T follicular helper cell (primary cell): ENCODE measurements around the gene SMARCA4.
A peak's percentile ranks its signal among the peaks of the same experiment; 100 is the strongest.
"Not testable (repeated sequence)": the region's sequence is repeated elsewhere in the genome, so short reads cannot be mapped to it uniquely, and the experiment has no call there.

Source experiments
- DNase-seq: peaks from one replicate; pipeline ENCODE4 v3.0.0-alpha.2; 2020; ENCODE audit warnings: low read depth

Gene SMARCA4

DNA sequence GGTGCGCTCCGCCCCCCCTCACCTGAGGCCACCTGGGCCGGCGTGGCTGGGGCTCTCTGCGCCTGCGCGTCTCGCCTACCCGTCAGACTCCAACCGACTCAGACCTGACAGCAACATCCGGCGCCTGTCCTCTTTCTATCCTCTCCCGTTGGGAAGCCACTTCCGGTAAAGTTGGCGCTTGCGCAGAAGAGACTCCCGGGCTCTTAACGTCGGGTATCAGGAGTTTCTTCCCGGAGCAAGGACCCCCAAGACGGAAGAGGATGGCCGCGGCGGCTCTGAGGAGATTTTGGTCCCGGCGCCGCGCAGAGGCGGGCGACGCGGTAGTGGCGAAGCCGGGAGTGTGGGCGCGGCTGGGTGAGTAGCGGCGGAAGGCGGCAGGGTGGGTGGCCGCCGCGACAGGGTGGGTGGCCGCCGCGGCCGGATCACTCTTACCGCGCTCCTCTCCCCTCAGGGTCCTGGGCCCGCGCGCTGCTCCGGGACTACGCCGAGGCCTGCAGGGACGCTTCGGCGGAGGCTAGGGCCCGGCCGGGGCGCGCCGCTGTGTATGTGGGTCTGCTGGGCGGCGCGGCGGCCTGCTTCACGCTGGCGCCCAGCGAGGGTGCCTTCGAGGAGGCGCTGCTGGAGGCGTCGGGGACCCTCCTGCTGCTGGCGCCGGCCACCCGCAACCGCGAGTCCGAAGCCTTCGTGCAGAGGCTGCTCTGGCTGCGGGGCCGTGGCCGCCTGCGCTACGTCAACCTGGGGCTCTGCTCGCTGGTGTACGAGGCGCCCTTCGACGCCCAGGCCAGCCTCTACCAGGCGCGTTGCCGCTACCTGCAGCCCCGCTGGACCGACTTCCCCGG lies 32.0 kb upstream of the SMARCA4 start, which contains the start of the genes TIMM29 and YIPF2:
Gene TIMM29 (plus strand): TSS at position 249 of the 839 bp plus-strand sequence. CDS start 12 bp downstream, at position 261.
Gene YIPF2 (minus strand): TSS at position 77 of the 839 bp plus-strand sequence. CDS start 229 bp downstream, outside the sequence.
- DNase-seq, result peak; percentile 89

DNA sequence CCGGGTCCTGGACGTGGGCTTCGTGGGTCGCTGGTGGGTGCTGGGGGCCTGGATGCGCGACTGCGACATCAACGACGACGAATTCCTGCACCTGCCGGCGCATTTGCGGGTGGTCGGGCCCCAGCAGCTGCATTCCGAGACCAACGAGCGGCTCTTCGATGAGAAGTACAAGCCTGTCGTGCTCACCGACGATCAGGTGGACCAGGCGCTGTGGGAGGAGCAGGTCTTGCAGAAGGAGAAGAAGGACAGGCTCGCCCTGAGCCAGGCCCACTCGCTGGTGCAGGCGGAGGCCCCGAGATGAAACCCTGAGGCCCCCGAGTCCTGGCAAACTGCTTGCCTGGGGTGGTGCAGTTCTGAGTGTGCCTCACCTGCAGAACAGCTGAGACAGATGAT lies 31.4 kb upstream of the SMARCA4 start:
- DNase-seq, result no peak

DNA sequence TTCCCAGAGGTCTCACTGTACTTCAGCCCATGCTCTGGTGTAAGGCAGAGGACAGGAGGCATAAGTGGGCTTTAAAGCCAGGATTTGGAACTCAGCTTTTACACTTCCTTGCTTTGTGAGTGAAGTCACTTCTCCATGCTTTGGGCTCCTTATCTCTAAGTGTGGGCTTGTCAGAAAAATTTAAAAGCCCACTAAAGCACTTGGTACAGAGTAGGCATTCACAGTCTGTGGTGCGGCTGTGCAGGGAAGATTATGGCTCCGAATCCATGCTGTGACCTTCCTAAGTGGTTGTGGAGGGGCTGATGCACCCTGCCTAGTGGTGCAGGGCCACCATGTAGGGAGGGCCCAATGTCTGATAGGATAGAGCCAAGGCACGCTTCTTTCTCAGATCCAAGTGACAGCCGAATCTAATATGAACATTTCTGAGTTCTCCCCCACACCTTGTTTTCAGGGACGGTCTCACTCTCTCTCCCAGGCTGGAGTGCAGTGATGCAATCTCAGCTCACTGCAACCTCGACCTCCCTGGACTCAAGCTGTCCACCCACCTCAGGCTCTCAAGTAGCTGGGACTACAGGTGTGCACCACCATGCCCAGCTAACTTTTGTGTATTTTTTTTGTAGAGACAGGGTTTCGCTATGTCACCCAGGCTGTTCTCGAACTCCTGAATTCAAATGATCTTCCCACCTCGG lies 25.3 kb upstream of the SMARCA4 start:
- DNase-seq, result no peak

DNA sequence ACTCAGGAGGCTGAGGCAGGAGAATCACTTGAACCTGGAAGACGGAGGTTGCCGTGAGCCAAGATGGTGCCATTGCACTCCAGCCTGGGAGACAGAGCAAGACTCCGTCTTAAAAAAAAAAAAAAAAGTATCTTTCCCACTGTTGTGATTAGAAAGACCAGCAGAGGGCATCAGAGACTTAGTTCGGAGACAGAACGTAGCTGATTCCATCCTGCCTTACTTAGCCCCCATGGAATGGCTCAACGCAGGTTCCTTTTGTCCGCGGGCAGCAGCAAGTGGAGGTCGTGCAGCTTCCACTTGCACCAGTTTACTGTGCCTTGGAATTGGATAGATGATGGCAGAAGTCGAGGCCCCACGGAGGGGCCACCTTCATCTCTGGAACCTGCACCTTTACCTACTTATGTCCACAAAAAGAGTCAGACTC lies 24.2 kb upstream of the SMARCA4 start:
- no peak for DNase-seq

DNA sequence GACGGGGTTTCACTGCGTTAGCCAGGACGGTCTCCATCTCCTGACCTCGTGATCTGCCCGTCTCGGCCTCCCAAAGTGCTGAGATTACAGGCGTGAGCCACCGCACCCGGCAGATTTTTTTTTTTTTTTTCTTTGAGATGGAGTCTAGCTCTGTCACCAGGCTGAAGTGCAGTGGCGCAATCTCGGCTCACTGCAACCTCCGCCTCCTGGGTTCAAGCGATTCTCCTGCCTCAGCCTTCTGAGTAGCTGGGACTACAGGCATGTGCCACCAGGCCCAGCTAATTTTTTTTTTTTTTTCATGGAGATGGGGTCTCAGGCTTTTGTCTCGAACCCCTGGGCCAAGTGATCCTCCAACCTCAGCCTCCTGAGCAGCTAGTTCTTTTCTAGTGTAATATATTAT lies 19.2 kb upstream of the SMARCA4 start:
- not testable (repeated sequence) for DNase-seq

DNA sequence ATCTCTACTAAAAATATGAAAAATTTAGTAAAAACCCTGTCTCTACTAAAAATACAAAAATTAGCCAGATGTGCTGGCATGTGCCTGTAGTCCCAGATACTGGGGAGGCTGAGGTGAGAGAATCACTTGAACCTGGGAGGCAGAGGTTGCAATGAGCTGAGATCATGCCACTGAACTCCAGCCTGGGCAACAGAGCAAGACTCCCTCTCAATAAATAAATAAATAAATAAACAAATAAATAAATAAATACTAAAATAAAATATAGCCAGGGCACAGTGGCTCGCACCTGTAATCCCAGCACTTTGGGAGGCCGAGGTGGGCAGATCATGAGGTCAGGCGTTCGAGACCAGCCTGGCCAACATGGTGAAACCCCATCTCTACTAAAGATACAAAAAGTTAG lies 17.4 kb upstream of the SMARCA4 start:
- DNase-seq, result not testable (repeated sequence)

DNA sequence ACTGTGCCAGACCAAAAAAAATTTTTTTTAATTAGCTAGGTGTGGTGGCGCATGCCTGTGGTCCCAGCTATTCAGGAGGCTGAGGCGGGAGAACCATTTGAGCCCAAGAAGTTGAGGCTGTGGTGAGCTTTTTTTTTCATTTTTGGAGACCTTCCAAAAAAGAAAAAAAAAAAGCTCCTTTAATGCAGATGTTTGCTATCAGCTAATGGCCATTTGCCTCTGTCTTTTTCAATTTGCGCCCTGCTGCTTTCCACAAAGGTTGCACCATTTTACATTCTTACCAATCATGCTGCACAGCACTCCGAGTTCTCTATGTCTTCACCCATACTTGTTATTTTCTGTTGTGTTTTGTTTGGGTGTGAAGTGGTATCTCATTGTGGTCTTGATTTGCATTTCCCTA lies 15.6 kb upstream of the SMARCA4 start:
- DNase-seq, result no peak

DNA sequence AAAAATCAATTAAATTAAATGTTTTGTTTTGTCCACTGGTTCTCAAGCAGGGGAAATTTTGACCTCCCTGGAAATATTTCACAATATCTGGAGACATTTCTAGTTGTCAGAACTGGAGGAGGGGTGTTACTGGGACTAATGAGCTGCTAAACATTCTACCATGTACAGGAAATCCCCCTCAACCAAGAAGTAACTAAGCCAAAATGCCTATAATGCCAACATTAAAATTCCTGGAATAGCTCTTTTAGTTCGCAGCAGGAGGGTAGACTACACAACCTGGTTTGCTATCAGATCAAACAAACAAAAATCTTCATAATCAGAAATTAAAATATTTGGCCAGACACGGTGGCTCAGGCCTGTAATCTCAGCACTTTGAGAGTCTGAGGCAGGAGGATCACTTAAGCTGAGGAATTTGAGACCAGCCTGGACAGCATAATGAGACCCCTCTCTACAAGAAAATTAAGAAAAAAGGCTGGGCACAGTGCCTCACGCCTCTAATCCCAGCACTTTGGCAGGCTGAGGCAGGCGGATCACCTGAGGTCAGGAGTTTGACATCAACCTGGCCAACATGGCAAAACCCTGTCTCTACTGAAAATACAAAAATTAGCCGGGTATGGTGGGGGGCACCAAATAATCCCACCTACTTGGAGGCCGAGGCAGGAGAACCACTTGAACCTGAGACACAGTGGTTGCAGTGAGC lies 13.7 kb upstream of the SMARCA4 start:
- no peak for DNase-seq

DNA sequence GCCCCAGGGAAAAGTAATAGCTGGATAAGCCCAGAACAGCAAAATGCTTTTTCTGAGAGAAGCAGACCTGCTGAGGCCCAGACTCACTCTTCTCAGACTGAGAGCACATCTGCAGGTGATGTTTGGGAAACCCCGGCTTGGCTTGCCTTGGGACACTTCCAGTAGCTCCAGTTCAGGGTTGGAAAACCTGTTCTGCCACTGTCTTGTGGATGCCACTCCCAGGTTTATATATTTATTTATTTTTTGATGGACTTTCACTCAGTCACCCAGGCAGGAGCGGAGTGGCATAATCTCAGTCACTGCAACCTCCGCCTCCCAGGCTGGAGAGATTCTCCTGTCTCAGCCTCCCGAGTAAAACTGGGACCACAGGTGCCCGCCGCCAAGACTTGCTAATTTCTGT lies 8.0 kb upstream of the SMARCA4 start:
- no peak for DNase-seq

DNA sequence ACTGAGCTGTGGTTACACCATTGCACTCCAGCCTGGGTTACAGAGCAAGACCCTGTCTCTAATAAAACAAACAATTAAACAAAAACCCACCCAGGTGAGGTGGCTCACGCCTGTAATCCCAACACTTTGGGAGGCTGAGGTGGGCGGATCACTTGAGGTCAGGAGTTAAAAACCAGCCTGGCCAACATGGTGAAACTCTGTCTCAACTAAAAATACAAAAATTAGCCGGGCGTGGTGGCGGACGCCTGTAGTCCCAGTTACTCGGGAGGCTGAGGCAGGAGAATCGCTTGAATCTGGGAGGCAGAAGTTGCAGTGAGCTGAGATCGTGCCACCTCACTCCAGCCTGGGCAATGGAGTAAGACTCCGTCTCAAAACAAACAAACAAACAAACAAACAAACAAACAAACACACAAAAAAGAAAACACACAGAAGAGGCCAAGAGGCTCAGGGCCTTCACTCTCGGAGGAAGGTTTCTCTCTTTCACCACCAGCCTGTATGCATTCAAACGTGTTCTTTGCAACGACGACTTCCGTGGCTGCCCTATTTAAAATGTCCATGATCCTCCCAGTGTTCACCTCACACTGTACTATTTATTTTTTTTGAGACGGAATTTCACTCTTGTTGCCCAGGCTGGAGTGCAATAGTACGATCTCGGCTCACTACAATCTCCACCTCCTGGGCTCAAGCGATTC lies 1.4 kb upstream of the SMARCA4 start:
- DNase-seq, result not testable (repeated sequence)

DNA sequence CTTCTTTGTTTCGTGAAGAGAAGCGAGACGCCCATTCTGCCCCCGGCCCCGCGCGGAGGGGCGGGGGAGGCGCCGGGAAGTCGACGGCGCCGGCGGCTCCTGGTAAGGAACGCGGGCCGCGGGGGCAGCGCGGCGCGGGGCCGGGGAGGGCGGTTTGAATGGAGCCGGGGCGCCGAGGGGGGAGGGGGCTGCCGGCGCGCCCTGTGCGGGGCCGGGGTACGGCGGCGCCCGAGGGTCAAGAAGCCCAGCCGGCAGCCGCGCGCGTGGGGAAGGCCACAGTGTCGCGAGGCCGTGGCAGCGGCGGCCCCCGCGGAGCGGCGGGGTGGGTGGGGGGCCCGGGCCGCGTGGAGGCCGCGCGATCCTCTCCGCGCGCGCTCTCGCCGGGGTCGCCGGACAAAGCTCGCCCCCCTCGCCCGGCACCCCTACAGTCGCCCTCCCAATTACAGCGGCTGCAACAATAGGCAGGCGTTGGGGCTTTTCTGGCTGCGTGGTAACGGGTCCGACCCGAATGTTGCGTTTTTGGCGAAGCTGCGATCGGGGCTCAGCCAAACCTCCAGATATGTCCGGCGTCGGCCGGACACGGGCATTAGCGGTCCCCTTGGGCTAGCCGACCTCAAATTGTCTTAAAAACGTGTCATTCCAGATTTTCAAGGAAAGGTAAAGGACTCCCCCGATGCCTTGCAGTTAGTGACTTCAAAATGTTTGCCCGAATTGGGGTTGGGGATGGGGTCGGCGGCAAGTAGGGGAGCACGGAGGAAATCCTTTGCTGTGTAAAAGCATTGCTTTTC lies 437 bp downstream of the SMARCA4 start:
- no peak for DNase-seq

DNA sequence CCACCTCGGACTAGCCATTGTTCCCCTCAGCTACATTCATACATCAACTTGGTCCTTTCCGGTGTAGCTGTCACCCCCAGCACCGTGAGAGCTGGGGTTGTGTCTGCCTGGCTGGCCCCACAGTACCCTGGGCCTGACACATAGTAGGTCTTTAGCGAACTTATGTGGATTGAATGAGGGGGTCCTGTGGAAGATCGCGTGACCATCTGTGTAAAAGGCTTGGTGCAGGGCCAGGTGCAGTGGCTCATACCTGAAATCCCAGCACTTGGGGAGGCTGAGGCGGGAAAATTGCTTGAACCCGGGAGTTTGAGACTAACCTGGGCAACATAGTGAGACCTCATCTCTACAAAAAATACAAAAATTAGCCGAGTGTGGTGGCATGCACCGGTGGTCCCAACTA lies 2.0 kb downstream of the SMARCA4 start:
- no peak for DNase-seq

DNA sequence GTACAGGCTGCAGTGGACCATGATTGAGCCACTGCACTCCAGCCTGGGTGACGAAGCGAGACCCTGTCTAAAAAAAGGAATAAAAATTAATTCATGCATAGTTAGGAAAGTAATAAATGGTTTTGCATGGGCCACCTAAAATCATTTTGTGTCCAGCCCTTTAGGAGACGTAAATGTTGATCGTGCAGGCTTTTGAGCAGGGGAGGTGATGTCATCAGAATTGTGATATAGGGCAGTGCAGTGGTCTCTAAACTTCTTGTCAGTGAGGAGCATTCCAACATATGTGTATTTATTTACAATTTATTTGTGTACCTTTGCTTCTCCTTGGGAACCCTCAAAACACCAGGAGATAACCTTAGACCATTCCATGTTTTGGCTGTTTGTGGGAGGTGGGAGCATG lies 3.0 kb downstream of the SMARCA4 start:
- no peak for DNase-seq

DNA sequence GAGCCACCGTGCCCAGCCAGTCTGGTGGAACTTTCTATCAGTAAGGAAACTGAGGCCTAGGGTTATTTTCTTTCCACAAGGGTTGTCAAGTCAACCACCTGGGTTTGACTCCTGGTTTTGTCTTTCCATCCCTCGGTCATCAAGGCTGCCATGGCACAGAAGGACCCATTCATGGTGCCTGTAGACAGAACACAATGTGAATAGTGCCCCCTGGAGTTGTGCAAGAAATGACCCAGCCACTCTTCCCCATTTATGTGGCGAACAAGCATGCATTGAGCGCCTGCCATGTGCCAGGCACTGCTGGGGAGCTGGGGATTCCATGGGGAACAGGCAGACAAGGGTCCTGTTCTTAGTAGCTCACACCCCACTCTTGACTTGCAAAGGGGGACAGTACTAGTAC lies 4.1 kb downstream of the SMARCA4 start:
- no peak for DNase-seq

DNA sequence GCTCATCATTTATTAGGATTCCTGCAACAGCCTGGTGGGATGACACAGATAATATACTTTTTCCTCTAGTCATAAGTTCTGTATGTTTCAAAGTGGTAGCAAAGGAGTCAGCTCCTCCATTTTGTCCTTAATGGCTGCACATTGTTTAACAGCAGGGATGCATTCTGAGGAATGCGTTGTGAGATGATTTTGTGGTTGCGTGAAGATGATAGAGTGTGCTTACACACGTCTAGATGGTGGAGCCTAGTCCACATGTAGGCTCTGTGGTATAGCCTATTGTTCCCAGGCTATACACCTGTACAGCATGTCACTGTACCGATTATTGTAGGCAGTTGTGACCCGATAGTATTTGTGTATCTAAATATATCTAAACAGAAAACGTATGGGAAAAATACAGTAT lies 4.6 kb downstream of the SMARCA4 start:
- DNase-seq, result no peak

DNA sequence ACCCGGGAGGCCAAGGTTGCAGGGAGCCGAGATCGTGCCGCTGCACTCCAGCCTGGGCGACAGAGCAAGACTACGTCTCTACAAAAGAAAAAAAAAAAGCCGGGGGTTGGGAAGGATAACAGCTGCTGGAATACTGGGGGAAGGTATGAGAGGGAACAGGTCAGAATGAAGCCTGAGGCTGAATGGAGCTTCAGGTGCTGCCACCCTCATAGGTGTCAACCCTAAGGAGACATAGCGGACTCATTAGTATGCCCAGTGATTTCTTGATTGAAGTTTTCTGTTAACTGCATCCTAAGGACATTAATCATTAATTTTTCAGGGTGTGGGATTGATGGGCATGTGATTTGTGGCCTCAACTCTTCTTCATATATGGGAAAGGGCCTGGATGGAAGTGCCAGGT lies 6.0 kb downstream of the SMARCA4 start:
- no peak for DNase-seq

DNA sequence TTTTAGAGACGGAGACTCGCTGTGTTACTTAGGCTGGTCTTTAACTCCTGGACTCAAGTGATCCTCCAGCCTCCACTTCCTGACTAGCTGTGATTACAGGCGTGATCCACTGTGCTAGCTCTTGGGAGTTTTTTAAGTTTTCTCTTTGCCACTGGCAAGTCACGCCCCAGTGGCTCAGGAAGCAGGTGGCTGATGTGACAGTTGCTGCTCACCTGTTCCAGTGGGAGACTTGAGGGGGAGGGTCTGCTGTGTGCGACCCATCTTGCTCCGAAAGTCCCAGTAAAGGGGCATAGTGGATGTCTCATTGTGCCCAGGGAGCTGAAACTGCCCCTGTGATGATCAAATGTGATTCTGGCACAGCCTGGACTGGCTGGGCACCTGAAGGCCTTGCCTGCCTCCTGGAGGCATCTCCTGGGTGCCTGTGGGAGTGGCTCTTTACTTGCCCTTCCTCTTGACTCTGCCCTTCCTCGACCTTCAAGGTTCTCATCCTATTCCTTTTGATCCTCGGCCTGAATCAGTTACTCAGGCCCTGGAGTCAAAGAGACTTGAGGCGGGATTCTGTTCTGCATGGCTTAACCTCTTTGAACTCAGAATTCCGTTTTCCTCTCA lies 7.8 kb downstream of the SMARCA4 start:
- no peak for DNase-seq

DNA sequence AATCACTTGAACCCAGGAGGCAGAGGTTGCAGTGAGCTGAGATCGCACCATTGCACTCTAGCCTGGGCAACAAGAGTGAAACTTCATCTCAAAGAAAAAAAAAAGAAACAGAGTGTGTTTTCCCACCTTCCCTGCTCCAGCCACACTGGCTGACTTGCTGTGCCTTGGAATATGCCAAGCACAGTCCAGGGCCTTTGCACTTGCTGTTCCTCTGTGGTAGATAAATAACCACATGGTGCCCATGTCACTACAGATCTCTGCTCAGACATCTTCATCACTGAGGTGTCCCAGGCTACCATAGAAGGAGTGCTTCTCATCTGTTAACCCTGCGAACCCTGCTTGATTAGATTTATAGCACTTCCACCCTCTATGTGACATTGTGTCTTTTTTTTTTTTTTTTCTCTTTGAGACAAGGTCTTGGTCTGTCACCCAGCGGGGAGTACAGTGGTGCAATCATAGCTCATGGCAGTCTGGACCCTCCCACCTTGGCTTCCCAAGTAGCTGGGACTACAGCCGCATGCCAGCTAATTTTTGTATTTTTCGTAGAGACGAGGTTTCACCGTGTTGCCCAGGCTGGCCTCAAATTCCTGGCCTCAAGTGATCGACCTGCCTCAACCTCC lies 10.4 kb downstream of the SMARCA4 start:
- no peak for DNase-seq

DNA sequence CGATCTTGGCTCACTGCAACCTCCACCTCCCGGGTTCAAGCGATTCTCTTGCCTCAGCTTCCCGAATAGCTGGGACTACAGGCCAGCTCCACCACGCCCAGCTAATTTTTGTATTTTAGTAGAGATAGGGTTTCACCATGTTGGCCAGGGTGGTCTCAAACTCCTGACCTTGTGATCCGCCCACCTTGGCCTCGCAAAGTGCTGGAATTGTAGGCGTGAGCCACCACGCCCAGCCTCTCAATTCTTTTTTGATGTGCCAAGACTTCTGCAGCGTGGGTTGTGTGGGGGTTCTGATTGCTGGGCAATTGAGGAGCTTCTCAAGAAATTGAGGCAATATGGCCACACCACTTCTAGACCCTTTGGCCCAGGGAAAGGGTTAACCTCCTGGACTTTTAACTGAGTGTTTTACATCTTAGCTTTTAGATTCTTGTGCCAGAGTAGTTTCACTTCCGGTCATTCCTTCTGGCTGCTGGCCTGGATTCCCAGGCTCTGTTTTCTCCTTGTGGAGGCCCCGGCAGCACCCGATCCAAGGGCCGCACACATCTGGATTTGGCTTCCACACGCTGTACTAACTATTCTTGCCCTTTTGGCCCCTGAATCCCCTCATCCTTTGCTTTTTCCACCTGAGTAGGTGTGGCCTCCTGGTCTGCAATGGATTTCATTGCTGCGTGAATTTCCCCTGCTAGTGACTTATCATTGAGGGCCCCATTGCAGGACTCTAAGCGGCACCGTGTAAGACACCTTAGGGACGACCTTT lies 14.7 kb downstream of the SMARCA4 start:
- DNase-seq, result no peak
